Neural cell (in vitro differentiated cells): ENCODE data around the gene HS1BP3. TPM values are rescaled to one million over a fixed set of nuclear protein-coding genes. Genes with fewer than 3 reads are reported as not detected.

Experiments used
- H2AFZ ChIP-seq: fragments of 200-600, 300-800 bp; sonication (generic), shearing (Covaris generic); 2 replicates; pipeline ENCODE4 v1.6.0; 2014; ENCODE audit warnings: low read depth, mild to moderate bottlenecking, antibody characterized with exemption, low read length, moderate library complexity
- H3F3A ChIP-seq: fragments of 200-600 bp; shearing (Covaris generic); 2 replicates; pipeline ENCODE4 v1.6.1; 2016; ENCODE audit warnings: mild to moderate bottlenecking, moderate library complexity, mixed read lengths, antibody characterized with exemption, low read length; ENCODE audit not compliant: insufficient read depth, poor library complexity, severe bottlenecking
- H3K27ac ChIP-seq: fragments of 200-600, 300-800 bp; sonication (generic), shearing (Covaris generic); 2 replicates; pipeline ENCODE4 v1.5.1; 2014; ENCODE audit warnings: mild to moderate bottlenecking, low read length, moderate library complexity
- H3K27me3 ChIP-seq: fragments of 300-800, 200-600 bp; sonication (generic), shearing (Covaris generic); 2 replicates; pipeline ENCODE4 v1.6.0; 2014; ENCODE audit warnings: mild to moderate bottlenecking, low read depth, low read length, moderate library complexity; ENCODE audit not compliant: insufficient read depth
- H3K36me3 ChIP-seq: fragments of 300-800, 200-600 bp; sonication (generic), shearing (Covaris generic); 2 replicates; pipeline ENCODE4 v1.5.1; 2014; ENCODE audit warnings: mild to moderate bottlenecking, antibody characterized with exemption, low read length, moderate library complexity; ENCODE audit not compliant: insufficient read depth
- H3K4me2 ChIP-seq: fragments of 300-800, 200-600 bp; sonication (generic), shearing (Covaris generic); 2 replicates; pipeline ENCODE4 v1.6.0; 2014; ENCODE audit warnings: mild to moderate bottlenecking, low read length
- H3K4me3 ChIP-seq: fragments of 300-800, 200-600 bp; sonication (generic), shearing (Covaris generic); 2 replicates; pipeline ENCODE4 v1.5.1; 2014; ENCODE audit warnings: mild to moderate bottlenecking, low read length, moderate library complexity
- H3K79me2 ChIP-seq: fragments of 200-600 bp; shearing (Covaris generic); replicated peaks from 2 replicates; pipeline ENCODE4 v1.6.0; 2014; ENCODE audit warnings: mild to moderate bottlenecking, low read length, moderate library complexity; ENCODE audit not compliant: insufficient read depth
- H3K9ac ChIP-seq: fragments of 300-800, 200-600 bp; sonication (generic), shearing (Covaris generic); 2 replicates; pipeline ENCODE4 v1.6.1; 2016; ENCODE audit warnings: mild to moderate bottlenecking, low read length, mixed read lengths
- H3K9me2 ChIP-seq: fragments of 200-600 bp; shearing (Covaris generic); 2 replicates; pipeline ENCODE4 v1.6.1; 2016; ENCODE audit warnings: mild to moderate bottlenecking, low read length, mixed read lengths; ENCODE audit not compliant: insufficient read depth
- H3K9me3 ChIP-seq: fragments of 200-600, 300-800 bp; sonication (generic), shearing (Covaris generic); 2 replicates; pipeline ENCODE4 v1.6.1; 2016; ENCODE audit warnings: mild to moderate bottlenecking, mixed run types, low read length, moderate library complexity, mixed read lengths
- H4K20me1 ChIP-seq: fragments of 200-600 bp; shearing (Covaris generic); 2 replicates; pipeline ENCODE4 v1.6.1; 2016; ENCODE audit warnings: mild to moderate bottlenecking, mixed run types; ENCODE audit not compliant: insufficient read depth
- EP300 ChIP-seq: fragments of 450-650 bp; conservative IDR thresholded peaks from 2 replicates; pipeline ENCODE4 v1.6.1; 2014; ENCODE audit warnings: antibody characterized with exemption, mild to moderate bottlenecking, moderate library complexity; ENCODE audit not compliant: poor library complexity, severe bottlenecking
- EZH2 ChIP-seq: fragments of 200-600, 300-800 bp; shearing (Covaris generic), sonication (generic); IDR thresholded peaks from 2 replicates; pipeline ENCODE4 v1.6.1; 2014; ENCODE audit warnings: antibody characterized with exemption, low read length, borderline replicate concordance, mild to moderate bottlenecking; ENCODE audit not compliant: insufficient read depth, poor library complexity, severe bottlenecking
- MXI1 ChIP-seq: fragments of 450-650 bp; conservative IDR thresholded peaks from 2 replicates; pipeline ENCODE4 v1.6.1; 2014; ENCODE audit warnings: antibody characterized with exemption, mild to moderate bottlenecking; ENCODE audit not compliant: poor library complexity, severe bottlenecking
- POLR2AphosphoS5 ChIP-seq: IDR thresholded peaks from 2 replicates; pipeline ENCODE4 v1.6.1; 2012
- RAD21 ChIP-seq: fragments of 450-650 bp; conservative IDR thresholded peaks from 2 replicates; pipeline ENCODE4 v1.6.1; 2014; ENCODE audit warnings: antibody characterized with exemption, mild to moderate bottlenecking, moderate library complexity
- SMC3 ChIP-seq: fragments of 450-650 bp; conservative IDR thresholded peaks from 2 replicates; pipeline ENCODE4 v1.6.1; 2014; ENCODE audit warnings: antibody characterized with exemption, mild to moderate bottlenecking, moderate library complexity; ENCODE audit not compliant: poor library complexity
- TAF1 ChIP-seq: IDR thresholded peaks from 2 replicates; pipeline ENCODE4 v1.6.1; 2012; ENCODE audit warnings: low read depth
- polyA plus RNA-seq: library from polyadenylated mRNA; depleted of rRNA; stranded (reverse); fragments of >200 nt; gene quantifications from 2 replicates; pipeline ENCODE4 v1.2.3, GENCODE V29; 2014
- TF ChIP-seq, protein P1 (sequence below): fragments of 450-650 bp; IDR thresholded peaks from 2 replicates; pipeline ENCODE4 v1.5.1; 2014; ENCODE audit warnings: antibody characterized with exemption, mild to moderate bottlenecking, moderate library complexity; ENCODE audit not compliant: poor library complexity, severe bottlenecking
- TF ChIP-seq, protein P2 (sequence below): IDR thresholded peaks from 2 replicates; pipeline ENCODE4 v1.6.1; 2012; ENCODE audit warnings: borderline replicate concordance

Gene HS1BP3
- polyA plus RNA-seq, 1 donor from 2014 or later, result 8.9 TPM

DNA sequence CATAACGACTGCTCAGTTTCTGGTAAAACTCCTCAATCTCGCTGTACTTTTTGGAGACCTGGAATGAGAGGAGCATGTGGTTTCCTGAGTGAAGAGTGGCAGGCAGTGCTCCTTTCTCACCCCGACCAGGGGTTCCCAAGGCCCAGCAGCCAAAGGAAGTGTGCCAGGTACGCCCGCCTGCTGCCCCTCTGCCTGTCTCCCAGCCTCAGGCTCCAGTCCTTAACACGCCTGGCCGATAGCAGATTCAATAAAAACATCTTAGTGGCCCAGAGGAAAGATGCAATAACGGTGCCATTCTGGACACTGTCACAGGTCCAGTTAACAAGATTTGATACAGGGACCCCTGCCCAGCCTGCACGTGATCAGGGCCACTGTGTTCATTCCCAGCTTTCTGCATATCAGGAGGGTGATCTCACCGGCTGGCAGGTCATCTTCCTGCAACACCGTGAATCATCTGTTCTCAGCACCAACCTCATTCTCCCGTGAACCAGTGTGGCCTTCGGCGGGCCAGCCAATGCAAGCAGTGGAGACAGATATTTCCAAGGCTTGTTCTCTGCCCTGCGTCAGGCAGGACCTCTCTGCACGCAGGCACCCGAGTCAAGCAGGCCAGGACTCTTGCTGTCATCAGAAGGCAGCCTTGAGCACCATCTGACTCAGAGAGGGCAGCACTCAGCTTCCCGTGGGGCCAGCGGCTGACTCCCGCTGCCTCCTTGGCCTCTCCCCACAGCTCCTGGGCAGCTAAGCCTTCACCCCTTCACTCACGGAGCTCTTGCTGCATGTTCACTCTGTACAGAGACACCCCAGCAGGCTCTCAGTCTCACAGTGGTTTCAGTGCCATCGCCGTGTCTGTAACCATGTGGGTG, 9.5 kb downstream of the HS1BP3 start:
- no peaks in the 10 kb centered on the region for H3K79me2 ChIP-seq
- H3K4me2 ChIP-seq, result no peak overlapping the region
- H2AFZ ChIP-seq, result no peak overlapping the region
- H3K9me2 ChIP-seq, result no peaks in the 10 kb centered on the region
- no peak overlapping the region for H3K4me3 ChIP-seq
- H3K27me3 ChIP-seq, result no peaks in the 10 kb centered on the region
- no peaks in the 10 kb centered on the region for H3F3A ChIP-seq
- no peak overlapping the region for H3K9ac ChIP-seq
- no peaks in the 10 kb centered on the region for H4K20me1 ChIP-seq
- H3K9me3 ChIP-seq, result no peaks in the 10 kb centered on the region
- TF ChIP-seq, protein P1, sequence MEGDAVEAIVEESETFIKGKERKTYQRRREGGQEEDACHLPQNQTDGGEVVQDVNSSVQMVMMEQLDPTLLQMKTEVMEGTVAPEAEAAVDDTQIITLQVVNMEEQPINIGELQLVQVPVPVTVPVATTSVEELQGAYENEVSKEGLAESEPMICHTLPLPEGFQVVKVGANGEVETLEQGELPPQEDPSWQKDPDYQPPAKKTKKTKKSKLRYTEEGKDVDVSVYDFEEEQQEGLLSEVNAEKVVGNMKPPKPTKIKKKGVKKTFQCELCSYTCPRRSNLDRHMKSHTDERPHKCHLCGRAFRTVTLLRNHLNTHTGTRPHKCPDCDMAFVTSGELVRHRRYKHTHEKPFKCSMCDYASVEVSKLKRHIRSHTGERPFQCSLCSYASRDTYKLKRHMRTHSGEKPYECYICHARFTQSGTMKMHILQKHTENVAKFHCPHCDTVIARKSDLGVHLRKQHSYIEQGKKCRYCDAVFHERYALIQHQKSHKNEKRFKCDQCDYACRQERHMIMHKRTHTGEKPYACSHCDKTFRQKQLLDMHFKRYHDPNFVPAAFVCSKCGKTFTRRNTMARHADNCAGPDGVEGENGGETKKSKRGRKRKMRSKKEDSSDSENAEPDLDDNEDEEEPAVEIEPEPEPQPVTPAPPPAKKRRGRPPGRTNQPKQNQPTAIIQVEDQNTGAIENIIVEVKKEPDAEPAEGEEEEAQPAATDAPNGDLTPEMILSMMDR, result no peak
- no peak for TF ChIP-seq TAF1
- no peak for TF ChIP-seq RAD21
- TF ChIP-seq SMC3, result no peak
- no peak for TF ChIP-seq EZH2
- no peak for TF ChIP-seq EP300
- no peaks in the 10 kb centered on the region for H3K36me3 ChIP-seq
- H3K27ac ChIP-seq, result no peak overlapping the region

DNA sequence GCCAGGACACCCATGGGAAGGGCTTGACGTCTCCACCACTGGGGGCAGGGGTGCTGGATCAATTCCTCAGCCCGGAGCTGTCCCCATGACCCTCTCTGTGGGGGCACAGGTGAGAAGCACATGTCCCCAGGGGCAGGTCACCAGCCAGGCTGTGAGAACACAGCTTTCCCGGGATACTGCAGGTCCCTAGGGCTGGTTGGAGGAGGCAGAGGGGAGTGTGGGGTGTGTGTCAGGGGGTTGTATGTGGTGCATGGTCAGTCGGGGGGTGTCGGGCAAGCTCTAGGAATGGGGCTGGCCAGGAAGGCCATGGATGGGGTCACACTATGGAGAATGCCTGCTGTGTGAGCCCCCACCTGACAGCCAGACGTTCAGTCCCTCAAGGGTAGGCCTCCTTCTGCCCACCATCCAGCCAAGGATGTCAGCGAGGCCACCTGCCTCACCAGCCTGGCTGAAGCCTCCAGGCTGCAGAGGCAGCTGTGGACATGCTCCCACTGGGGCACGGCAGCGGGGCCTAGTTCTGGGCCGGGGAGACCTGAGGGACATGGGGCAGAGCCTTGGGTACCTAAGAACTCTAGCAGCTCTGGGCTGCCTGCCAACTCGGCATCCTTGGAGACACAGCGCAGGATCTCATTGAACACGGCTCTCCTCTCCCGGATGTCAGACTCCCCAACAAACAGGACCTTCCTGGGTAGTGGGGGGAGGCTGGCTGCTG, 10.3 kb downstream of the HS1BP3 start:
- no peak overlapping the region for H3K9ac ChIP-seq
- H3K79me2 ChIP-seq, result no peaks in the 10 kb centered on the region
- no peaks in the 10 kb centered on the region for H3K9me3 ChIP-seq
- H3K36me3 ChIP-seq, result no peaks in the 10 kb centered on the region
- H3K9me2 ChIP-seq, result no peaks in the 10 kb centered on the region
- H3F3A ChIP-seq, result no peaks in the 10 kb centered on the region
- no peak overlapping the region for H3K4me3 ChIP-seq
- no peaks in the 10 kb centered on the region for H4K20me1 ChIP-seq
- no peak overlapping the region for H3K27ac ChIP-seq
- H3K27me3 ChIP-seq, result no peaks in the 10 kb centered on the region
- H3K4me2 ChIP-seq, result no peak overlapping the region
- TF ChIP-seq TAF1 (no peak), MXI1 (no peak), EP300 (no peak), POLR2AphosphoS5 (no peak), EZH2 (no peak), RAD21 (no peak), SMC3 (no peak)
- TF ChIP-seq, protein P2, sequence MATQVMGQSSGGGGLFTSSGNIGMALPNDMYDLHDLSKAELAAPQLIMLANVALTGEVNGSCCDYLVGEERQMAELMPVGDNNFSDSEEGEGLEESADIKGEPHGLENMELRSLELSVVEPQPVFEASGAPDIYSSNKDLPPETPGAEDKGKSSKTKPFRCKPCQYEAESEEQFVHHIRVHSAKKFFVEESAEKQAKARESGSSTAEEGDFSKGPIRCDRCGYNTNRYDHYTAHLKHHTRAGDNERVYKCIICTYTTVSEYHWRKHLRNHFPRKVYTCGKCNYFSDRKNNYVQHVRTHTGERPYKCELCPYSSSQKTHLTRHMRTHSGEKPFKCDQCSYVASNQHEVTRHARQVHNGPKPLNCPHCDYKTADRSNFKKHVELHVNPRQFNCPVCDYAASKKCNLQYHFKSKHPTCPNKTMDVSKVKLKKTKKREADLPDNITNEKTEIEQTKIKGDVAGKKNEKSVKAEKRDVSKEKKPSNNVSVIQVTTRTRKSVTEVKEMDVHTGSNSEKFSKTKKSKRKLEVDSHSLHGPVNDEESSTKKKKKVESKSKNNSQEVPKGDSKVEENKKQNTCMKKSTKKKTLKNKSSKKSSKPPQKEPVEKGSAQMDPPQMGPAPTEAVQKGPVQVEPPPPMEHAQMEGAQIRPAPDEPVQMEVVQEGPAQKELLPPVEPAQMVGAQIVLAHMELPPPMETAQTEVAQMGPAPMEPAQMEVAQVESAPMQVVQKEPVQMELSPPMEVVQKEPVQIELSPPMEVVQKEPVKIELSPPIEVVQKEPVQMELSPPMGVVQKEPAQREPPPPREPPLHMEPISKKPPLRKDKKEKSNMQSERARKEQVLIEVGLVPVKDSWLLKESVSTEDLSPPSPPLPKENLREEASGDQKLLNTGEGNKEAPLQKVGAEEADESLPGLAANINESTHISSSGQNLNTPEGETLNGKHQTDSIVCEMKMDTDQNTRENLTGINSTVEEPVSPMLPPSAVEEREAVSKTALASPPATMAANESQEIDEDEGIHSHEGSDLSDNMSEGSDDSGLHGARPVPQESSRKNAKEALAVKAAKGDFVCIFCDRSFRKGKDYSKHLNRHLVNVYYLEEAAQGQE, result no peak
- TF ChIP-seq, protein P1, result no peak
- no peak overlapping the region for H2AFZ ChIP-seq
